GM20000 (cell line): ENCODE data around the gene TMEM175.
A peak's percentile ranks its signal among the peaks of the same experiment; 100 is the strongest.
"Not testable (repeated sequence)": the region's sequence is repeated elsewhere in the genome, so short reads cannot be mapped to it uniquely, and the experiment has no call there.

Experiments
- DNase-seq: peaks from one replicate; pipeline ENCODE4 v3.0.0; 2012; ENCODE audit warnings: low spot score
- CTCF ChIP-seq: IDR thresholded peaks from 2 replicates; pipeline ENCODE4 v1.5.1; 2012; ENCODE audit warnings: mild to moderate bottlenecking, control low read depth; ENCODE audit errors: extremely low read depth, missing control alignments

TMEM175 gene

GRCh38 chr4:917992-918391 lies 14.3 kb upstream of the TMEM175 start:
- TF ChIP-seq CTCF: no peak
- no peak for DNase-seq

GRCh38 chr4:918591-918990 lies 13.7 kb upstream of the TMEM175 start:
- DNase-seq: not testable (repeated sequence)

GRCh38 chr4:919004-919680 lies 13.1 kb upstream of the TMEM175 start:
- not testable (repeated sequence) for DNase-seq

- TF ChIP-seq CTCF: no peak
- DNase-seq: peak; percentile 72
These were observed 10.4 kb upstream of the TMEM175 start for GRCh38 chr4:921830-922331.

GRCh38 chr4:924107-925096 lies 7.9 kb upstream of the TMEM175 start:
- TF ChIP-seq CTCF: no peak
- DNase-seq: peak; percentile 75

GRCh38 chr4:925171-925570 lies 7.1 kb upstream of the TMEM175 start:
- no peak for TF ChIP-seq CTCF
- no peak for DNase-seq

GRCh38 chr4:925771-926500 lies 6.3 kb upstream of the TMEM175 start:
- no peak for TF ChIP-seq CTCF
- DNase-seq: no peak

- no peak for TF ChIP-seq CTCF
- no peak for DNase-seq
These were observed 5.7 kb upstream of the TMEM175 start for GRCh38 chr4:926538-926937.

GRCh38 chr4:927566-927965 lies 4.7 kb upstream of the TMEM175 start:
- not testable (repeated sequence) for DNase-seq
